Right kidney (tissue), 9 donors: ENCODE data around the gene MSTO1.
"Not testable (repeated sequence)": the region's sequence is repeated elsewhere in the genome, so short reads cannot be mapped to it uniquely, and the experiment has no call there.

Experiments
- DNase-seq: peaks from one replicate; pipeline ENCODE4 v3.0.0-alpha.2; 2016
- long read RNA-seq, 8 donors: transcript quantifications; one replicate each; lab custom pipeline, GENCODE V29; 2026

Gene MSTO1
- long read RNA-seq, donor 1, partial matches to known transcripts: 0 of 1 reads
- long read RNA-seq, donor 1, other reads (novel, unspliced or antisense): 0 of 1 reads
- long read RNA-seq, donor 2: 0 reads
- long read RNA-seq, donor 3, partial matches to known transcripts: 0 of 2 reads
- long read RNA-seq, donor 3, other reads (novel, unspliced or antisense): 0 of 2 reads
- long read RNA-seq, donor 4, partial matches to known transcripts: 0 of 5 reads
- long read RNA-seq, donor 4, other reads (novel, unspliced or antisense): 0 of 5 reads
- long read RNA-seq, donor 5: 0 reads
- long read RNA-seq, donor 6, partial matches to known transcripts: 0 of 1 reads
- long read RNA-seq, donor 6, other reads (novel, unspliced or antisense): 0 of 1 reads
- long read RNA-seq, donor 7, partial matches to known transcripts: 0 of 2 reads
- long read RNA-seq, donor 7, other reads (novel, unspliced or antisense): 0 of 2 reads
- long read RNA-seq, donor 8, partial matches to known transcripts: 0 of 2 reads
- long read RNA-seq, donor 8, other reads (novel, unspliced or antisense): 0 of 2 reads

DNA sequence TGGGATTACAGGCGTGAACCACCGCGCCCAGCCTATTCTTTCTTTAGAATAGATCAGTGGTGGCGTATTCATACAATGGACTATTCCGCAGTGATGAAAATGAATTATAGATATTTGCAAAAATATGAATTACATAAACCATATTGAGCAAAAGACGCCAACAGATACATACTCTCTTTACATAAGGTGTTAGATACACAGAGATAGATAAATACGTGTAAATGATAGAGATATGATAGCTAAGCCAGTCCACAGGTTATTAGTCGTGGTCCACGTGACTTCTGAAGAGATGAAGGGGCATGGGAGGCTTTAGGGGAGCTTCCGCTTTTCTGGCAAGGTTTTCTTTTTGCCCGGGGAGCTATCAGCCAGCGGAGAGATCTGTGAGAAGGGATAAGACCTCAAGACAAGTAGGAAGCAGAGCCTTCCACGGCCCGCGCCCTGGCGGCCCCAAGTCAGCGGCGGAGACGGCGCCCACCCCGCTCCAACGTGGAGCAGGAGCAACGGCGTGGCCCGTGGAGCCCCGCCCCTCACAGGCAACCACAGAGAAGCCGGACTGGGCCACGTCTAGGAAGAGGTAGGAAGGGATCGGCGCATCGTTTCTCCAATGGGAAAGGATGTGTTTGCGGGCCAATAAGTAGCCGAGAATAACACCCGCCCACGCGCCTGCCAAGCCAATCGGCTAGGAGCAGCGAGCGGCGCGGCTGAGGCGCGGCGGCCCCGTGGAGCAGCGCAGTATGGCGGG is at the start of gene MSTO1:
MSTO1 (plus strand) TSS at position 704 of the 742 bp plus-strand sequence; CDS start at position 735, 31 bp downstream.
- peak; percentile 84 for DNase-seq

DNA sequence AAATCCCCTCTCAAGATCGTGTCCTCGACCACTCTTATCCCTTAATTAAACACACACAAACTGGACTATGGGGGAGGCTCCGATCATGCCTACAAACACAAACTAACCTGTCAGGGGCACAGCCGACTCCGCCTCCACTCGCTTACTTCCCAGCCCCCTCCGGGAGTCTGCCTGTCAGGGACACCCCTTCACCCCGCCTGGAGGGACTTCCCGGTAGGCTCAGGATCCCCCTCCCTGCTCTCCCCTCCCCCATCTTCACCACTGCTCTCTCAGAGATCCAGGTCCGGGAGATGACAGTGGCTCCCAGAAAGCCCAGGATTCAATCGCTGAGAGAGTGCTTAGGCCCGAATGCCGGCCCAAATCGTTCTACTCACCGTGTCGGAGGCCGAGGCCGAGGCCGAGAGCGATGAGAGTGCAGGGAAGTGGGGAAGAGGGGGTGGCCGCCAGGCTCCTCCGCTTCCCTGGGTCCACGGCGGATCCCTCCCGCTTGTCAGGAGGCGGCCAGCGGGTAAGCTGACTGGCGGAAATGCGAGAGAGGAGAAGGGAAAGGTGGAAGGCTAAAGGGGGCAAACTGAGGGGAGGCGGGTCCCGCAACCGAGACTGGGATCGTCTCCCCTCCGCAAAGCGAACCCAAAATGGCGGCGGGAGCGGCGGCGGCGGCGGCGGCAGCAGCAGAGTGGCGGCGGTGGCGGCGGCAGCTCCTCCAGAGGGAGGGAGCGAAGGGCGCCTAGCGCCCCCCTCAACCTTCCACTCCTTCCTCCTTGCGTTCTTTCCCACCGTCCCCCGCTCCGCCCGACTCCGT is 48.0 kb upstream of the MSTO1 start:
- peak; percentile 85 for DNase-seq

DNA sequence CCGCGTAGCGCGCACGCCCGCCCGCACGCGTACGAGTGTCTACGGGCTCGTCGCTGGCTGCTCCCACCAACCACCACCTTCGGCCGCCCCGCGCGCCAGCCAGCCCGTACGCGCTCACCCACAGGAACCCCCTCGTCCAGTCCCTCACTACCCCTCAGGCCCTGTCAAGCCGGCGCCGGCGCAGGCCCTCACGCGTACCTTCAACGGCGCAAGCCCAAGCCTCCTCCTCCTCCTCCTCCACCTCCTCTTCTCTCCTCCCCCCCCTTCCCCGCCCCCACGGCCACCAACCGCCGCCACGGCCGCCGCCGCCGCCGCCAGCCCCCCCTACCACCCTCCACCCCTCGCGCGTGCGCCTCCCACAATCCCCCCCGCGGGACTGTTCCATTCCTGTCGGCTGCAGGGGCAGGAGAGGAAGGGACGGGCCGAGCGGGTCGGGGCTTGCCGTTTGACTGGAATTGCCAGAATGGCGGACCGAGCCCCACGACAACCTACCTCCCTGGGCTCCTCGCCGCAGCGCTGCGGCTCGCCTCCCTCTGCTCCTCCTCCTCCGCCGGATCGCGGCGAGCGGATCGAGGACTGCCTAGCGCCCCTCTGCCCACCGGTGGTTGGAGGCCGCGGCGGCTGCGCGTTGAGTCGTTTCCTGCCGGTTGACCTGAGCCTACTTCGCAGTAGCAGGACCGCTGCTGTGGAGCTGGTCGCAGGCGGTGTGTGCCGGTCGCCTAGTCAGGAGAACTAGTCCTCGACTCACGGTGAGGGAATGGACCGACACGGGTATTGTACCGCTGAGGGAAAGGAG is 47.2 kb upstream of the MSTO1 start, which contains the start of gene ASH1L:
ASH1L (minus strand) TSS at position 223 of the 796 bp plus-strand sequence. CDS start 41,284 bp downstream, outside the sequence.
- peak; percentile 100 for DNase-seq

DNA sequence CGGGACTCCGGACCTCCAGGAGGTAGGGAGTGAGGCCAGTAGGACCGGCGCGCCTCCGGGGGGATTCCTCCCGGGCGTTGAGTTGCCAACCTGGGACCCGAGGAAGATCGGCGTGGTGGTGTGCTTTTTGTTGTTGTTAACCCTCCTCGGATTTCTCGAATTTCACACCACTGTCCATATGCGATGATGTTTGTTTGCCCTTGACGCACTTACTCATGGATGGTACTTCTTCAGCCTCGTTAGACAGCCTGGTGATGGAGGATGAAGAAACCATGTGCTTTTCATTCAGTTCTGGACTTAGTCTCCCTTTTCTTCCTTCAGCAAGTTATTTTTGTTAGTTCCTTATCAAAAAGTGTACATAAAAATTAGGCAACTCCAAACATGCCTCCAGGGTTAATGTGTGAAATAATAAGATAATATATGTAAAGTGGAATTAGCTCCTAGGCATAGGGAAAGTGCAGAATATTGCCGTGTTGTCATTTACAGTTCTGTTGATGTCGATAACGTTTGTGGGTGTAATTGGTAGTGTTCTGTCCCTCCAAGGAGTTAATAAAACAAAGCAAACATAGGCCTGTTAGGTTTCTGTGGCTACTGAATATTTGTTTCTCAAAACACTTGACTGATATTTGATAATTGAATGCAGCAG is 46.5 kb upstream of the MSTO1 start:
- DNase-seq: not testable (repeated sequence)

DNA sequence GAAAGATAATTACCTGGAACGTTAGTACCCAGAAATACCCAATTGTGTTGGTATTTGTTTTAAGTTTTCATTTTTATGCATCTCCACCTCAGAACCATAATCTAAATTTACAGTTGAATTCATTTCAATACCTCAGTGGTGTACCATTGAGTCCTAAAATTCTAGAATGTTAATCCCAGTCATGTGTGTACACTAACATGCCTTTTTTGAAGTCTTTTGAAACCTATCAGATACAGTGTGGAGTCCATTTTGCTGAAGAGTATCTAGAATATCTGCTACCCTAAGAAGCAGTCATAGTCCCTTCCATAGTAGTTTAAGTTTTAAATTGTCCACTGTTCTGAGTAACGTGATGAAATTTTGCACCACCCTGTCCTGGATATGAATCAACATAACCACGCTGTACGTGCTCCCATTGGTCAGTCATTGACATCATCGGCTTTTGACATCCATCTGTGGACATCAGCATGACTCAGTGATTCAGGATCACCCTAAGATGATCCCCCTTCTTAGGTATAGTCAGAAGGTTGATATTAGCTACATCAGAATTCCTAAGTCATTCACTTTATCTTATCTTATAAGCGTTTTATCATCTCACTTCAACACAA is 39.9 kb upstream of the MSTO1 start:
- no peak for DNase-seq

DNA sequence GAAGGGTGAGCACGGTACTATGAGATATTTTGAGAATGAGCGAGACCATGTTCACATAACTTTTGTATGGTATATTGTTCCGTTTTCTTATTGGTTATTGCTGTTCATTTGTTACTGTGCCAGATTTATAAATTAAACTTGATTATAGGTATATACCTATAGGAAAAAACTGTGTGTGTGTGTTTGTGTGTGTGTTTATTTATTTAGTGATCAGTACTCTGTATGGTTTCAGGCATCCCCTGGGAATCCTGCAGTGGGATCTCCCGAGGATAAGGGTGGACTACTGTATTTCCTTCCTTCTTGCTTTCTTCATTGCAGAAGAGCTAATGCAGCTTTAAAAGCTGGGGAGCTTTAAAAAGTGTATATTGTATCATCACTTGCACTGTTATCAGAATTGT is 39.4 kb upstream of the MSTO1 start:
- DNase-seq: no peak

DNA sequence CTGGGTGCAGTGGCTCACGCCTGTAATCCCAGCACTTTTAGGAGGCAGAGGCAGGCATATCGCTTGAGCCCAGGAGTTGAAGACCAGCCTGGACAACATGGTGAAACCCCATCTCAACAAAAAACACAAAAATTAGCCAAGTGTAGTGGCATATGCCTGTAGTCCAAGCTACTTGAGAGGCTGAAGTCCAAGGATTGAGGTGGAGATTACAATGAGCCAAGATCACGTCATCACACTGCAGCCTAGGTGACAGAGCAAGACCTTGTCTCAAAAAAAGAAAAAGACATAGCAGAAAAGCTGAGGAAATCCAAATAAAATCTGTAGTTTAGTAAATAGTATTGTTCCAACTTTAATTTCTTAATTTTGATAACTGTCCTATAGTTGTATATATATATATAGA is 35.9 kb upstream of the MSTO1 start:
- no peak for DNase-seq

DNA sequence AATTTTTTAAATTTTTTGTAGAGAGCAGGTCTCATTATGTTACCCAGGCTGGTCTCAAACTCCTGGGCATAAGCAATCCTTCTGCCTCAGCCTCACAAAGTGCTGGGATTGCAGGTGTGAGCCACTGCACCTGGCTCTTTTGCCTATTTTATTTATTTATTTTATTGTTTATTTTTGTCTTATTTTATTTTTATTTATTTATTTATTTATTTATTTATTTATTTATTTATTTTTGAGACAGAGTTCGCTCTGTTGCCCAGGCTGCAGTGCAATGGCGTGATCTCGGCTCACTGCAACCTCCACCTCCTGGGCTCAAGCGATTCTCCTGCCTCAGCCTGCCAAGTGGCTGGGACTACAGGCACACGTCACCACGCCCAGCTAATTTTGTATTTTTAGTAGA is 34.4 kb upstream of the MSTO1 start:
- DNase-seq: not testable (repeated sequence)

DNA sequence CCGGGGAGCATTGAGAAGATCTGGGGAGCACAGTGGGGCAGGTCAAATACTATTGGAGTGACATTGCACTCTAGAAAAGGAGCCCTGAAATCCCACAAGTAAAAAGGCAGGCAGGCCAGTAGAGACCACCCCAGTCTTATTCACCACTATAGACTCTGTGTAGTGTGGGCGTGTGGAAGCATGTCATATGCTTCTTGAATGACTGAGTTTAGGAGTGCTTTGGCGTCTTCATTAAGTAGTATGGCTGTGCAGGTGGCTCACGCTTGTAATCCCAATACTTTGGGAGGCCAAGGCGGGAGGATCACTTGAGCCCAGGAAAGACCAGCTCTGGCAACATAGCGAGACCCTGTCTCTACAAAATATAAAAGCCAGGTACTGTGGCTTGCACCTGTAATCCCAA is 26.2 kb upstream of the MSTO1 start:
- DNase-seq: not testable (repeated sequence)

DNA sequence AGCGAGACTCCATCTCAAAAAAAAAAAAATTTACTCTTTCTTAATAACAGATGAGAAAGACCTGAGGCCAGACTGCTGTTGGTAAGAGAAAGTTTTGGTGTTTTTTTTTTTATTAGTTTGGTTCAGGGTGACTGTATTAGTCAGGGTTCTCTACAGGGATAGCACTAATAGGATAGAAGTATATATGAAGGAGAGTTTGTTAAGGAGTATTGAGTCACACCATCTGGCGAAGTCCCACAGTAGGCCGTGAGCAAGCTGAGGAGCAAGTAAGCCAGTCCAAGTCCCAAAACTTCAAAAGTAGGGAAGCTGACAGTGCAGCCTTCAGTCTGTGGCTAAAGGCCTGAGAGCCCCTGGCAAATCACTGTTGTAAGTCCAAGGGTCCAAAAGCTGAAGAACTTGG is 20.7 kb upstream of the MSTO1 start:
- not testable (repeated sequence) for DNase-seq

DNA sequence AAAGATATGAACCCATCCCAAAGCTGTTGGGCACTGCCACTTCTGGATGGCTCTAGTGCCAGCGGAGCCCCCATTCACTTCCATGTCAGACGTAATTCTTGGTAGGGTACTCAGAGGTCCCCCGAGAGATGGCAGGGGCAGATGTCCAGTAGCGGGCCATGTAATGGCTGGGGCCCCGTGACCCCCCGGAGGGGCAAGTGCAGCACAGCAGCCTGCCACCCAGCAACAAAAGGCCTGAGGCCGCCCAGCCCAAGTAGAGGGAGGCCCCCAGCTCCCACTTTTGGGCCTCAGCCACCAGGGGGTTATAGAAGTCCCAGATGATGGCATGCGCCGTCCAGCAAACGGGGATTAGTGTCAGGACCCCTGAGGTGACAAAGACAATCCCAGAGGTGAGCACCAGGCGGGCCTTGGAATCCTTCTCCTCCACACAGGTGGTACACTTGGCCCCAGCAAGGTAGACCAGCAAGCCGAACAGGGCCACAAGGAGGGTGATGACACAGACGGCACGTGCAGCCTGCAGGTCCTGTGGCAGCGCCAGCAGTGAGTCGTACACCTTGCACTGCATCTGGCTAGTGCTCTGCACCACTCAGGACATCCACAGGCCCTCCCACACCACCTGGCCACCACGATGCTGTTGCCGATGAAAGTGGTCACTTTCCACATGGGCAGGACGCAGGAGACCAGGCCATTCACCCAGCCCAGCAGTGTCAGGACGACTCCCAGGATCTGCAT is 19.3 kb upstream of the MSTO1 start:
- not testable (repeated sequence) for DNase-seq

DNA sequence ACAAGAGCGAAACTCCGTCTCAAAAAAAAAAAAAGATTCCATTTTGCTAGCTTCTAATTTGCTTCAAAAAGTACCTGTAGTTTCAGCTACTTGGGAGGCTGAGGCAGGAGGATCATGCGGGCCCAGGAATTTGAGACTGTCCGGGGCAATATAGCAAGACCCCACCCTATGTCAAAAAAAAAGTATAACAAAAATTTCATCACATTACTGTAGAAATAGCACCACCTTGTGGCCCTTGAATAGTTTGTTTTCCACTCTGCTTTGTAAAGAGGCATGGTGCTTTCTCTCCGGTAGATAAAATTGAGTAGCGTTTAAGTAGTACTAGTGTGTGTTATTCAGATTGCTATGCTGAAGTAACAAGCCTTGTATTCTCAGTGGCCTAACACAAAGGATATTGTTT is 18.2 kb upstream of the MSTO1 start:
- DNase-seq: no peak

DNA sequence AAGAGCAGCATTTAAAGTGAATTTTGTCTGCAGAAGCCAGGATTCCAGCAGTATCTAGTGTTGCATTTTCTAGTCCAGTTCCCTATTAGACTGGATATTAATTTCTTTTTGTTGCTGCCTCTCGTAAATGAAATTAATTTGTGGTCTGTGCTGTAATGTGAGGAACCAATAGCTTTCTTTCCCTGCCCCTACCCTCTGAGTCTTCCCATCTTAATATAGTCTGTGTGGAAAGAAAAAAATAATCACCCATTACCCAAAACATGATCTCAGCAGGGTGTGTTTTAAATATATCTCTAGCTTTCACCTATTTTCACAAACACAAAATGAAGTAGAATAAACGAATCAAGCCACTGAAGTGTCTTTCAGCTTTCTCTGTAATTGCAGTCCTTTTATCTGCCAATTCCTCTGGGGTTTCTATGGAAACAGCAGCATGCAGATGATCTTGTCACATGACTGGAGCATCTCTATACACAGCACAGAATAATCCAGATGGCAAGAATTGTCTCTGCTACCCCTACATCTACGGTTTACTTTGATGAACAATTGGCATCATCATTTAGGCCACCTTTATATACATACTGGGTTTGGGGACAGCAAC is 14.0 kb upstream of the MSTO1 start:
- not testable (repeated sequence) for DNase-seq

DNA sequence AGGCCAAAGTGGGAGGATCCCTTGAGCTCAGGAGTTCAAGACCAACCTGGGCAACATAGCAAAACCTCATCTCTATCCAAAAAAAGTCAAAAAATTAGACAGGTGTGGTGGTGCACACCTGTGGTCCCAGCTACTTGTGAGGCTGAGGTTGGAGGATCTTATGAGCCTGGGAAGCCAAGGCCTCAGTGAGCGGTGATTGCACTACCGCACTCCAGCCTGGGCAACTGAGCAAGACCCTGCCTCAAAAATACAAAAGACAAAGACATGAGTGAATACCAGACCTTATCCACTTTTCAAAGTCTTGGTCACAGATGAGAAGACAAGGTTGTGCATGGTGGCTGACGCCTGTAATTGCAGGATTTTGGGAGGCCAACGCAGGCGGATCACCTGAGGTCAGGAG is 13.2 kb upstream of the MSTO1 start:
- no peak for DNase-seq

DNA sequence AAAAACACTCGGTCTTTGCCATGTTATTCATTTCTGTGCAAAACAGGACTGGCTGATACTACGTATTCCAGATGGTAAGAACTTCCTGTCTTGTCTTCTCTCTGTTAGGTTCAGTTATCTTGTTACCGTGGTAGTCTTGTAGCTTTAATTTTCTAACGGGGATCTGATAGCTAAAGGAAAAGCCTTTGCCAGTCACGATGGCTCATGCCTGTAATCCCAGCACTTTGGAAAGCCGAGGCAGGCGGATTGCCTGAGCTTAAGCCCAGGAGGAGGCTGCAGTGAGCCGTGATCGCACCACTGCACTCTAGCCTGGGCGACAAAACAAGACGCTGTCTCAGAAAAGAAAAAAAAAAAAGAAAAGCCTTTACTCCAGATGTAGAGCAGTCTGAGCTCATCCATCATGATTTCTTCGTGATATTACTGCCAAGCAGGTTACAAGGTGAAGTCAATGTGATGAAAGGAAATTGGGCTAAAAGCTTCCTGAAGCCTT is 11.1 kb upstream of the MSTO1 start:
- DNase-seq: peak; percentile 43

DNA sequence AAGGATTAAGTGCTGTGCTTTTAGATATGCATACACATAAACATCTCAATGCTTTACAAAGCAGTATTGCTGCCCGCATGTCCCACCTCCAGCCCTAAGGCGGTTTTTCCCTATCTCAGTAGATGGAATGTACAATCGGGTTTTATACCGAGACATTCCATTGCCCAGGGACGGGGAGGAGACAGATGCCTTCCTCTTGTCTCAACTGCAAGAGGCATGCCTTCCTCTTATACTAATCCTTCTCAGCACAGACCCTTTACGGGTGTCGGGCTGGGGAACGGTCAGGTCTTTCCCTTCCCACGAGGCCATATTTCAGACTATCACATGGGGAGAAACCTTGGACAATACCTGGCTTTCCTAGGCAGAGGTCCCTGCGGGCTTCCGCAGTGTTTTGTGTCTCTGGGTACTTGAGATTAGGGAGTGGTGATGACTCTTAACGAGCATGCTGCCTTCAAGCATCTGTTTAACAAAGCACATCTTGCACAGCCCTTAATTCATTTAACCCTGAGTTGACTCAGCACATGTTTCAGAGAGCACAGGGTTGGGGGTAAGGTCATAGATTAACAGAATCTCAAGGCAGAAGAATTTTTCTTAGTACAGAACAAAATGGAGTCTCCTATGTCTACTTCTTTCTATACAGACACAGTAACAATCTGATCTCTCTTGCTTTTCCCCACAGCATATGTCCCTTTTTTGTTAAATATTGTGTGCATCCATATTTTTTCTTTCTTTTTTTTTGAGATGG is 10.0 kb upstream of the MSTO1 start:
- not testable (repeated sequence) for DNase-seq

DNA sequence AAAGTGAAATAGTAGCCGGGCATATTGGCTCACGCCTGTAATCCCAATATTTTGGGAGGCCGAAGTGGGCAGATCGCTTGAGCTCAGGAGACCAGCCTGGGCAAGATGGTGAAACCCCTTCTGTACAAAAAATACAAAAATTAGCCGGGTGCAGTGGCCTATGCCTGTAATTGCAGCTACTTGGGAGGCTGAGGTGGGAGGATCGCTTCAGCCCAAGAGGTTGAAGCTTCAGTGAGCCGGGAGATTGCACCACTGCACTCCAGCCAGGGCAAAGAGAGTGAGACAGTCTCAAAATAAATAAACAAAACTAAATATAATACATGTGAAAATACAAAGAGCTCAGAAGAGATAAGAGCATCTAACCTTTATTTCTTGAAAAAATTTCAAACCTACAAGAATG is 2.3 kb upstream of the MSTO1 start:
- DNase-seq: no peak

DNA sequence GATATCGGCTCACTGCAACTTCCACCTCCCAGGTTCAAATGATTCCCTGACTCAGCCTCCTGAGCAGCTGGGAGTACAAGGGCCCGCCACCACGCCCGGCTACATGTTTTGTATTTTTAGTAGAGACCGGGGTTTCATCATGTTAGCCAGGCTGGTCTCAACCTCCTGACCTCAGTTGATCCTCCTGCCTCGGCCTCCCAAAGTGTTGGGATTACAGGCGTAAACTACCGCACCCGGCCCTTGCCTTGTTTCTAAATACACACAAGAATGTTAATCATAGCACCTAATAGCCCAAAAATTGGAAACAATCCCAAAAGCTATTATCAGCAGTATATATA is 1.2 kb upstream of the MSTO1 start:
- no peak for DNase-seq

DNA sequence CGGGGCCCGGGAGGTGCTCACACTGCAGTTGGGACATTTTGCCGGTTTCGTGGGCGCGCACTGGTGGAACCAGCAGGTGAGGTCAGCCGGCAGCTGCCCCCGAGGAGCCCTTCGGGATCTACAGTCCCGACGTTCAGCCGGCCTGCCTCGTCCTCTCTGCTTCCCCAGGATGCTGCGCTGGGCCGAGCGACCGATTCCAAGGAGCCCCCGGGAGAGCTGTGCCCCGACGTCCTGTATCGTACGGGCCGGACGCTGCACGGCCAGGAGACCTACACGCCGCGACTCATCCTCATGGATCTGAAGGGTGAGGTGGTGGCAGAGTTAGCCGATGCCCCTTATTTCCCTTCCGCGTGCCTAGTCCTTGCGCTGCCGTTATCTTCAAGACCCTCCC is 234 bp downstream of the MSTO1 start:
- DNase-seq: not testable (repeated sequence)
